HUES64 (cell line): ENCODE measurements around the gene L1TD1.

Experiments
- H3K27ac ChIP-seq: 2 replicates; pipeline ENCODE4 v1.7.0; 2013; ENCODE audit warnings: low read depth, low read length, inconsistent platforms
- H3K27me3 ChIP-seq: 2 replicates; pipeline ENCODE4 v1.6.1; 2013; ENCODE audit warnings: mild to moderate bottlenecking, low read length; ENCODE audit not compliant: insufficient read depth
- H3K36me3 ChIP-seq: 2 replicates; pipeline ENCODE4 v1.6.1; 2013; ENCODE audit warnings: mild to moderate bottlenecking, low read length; ENCODE audit not compliant: insufficient read depth
- H3K4me1 ChIP-seq: 2 replicates; pipeline ENCODE4 v1.6.1; 2013; ENCODE audit warnings: mild to moderate bottlenecking, low read length, moderate library complexity; ENCODE audit not compliant: insufficient read depth
- H3K4me3 ChIP-seq: 2 replicates; pipeline ENCODE4 v1.5.1; 2013; ENCODE audit warnings: mild to moderate bottlenecking, low read length, moderate library complexity
- H3K9ac ChIP-seq: 2 replicates; pipeline ENCODE4 v1.6.1; 2013; ENCODE audit warnings: mild to moderate bottlenecking, low read depth, low read length
- H3K9me3 ChIP-seq: 2 replicates; pipeline ENCODE4 v1.6.1; 2013; ENCODE audit warnings: low read depth, low read length; ENCODE audit not compliant: insufficient read depth
- WGBS: fragments of 150-250, 120-280 bp; methylation state at CpG from one replicate; pipeline ENCODE4 v1.1.7; 2013; ENCODE audit warnings: missing lambda C conversion rate; 5-methylcytosine and 5-hydroxymethylcytosine counted together

L1TD1 gene

GRCh38 chr1:62260688-62261087 is 66.0 kb downstream of the L1TD1 start:
- H3K4me1 ChIP-seq = peaks cover 8% of the 10 kb centered on the region
- 85% methylated on average over 3 of the region's 3 CpGs for WGBS
- no peak overlapping the region for H3K9ac ChIP-seq
- no peaks in the 10 kb centered on the region for H3K27me3 ChIP-seq
- no peak overlapping the region for H3K4me3 ChIP-seq
- H3K27ac ChIP-seq = no peak overlapping the region
- H3K36me3 ChIP-seq = no peaks in the 10 kb centered on the region
- no peaks in the 10 kb centered on the region for H3K9me3 ChIP-seq
